Neural cell (in vitro differentiated cells): ENCODE measurements around the gene EYA3.

Experiments used
- CTCF ChIP-seq: fragments of 450-650 bp; IDR thresholded peaks from 2 replicates; pipeline ENCODE4 v1.5.1; 2014; ENCODE audit warnings: antibody characterized with exemption, mild to moderate bottlenecking, moderate library complexity; ENCODE audit not compliant: poor library complexity, severe bottlenecking
- EP300 ChIP-seq: fragments of 450-650 bp; conservative IDR thresholded peaks from 2 replicates; pipeline ENCODE4 v1.6.1; 2014; ENCODE audit warnings: antibody characterized with exemption, mild to moderate bottlenecking, moderate library complexity; ENCODE audit not compliant: poor library complexity, severe bottlenecking
- EZH2 ChIP-seq: fragments of 200-600, 300-800 bp; shearing (Covaris generic), sonication (generic); IDR thresholded peaks from 2 replicates; pipeline ENCODE4 v1.6.1; 2014; ENCODE audit warnings: antibody characterized with exemption, low read length, borderline replicate concordance, mild to moderate bottlenecking; ENCODE audit not compliant: insufficient read depth, poor library complexity, severe bottlenecking
- MXI1 ChIP-seq: fragments of 450-650 bp; conservative IDR thresholded peaks from 2 replicates; pipeline ENCODE4 v1.6.1; 2014; ENCODE audit warnings: antibody characterized with exemption, mild to moderate bottlenecking; ENCODE audit not compliant: poor library complexity, severe bottlenecking
- POLR2AphosphoS5 ChIP-seq: IDR thresholded peaks from 2 replicates; pipeline ENCODE4 v1.6.1; 2012
- RAD21 ChIP-seq: fragments of 450-650 bp; conservative IDR thresholded peaks from 2 replicates; pipeline ENCODE4 v1.6.1; 2014; ENCODE audit warnings: antibody characterized with exemption, mild to moderate bottlenecking, moderate library complexity
- REST ChIP-seq: IDR thresholded peaks from 2 replicates; pipeline ENCODE4 v1.6.1; 2012; ENCODE audit warnings: borderline replicate concordance
- SMC3 ChIP-seq: fragments of 450-650 bp; conservative IDR thresholded peaks from 2 replicates; pipeline ENCODE4 v1.6.1; 2014; ENCODE audit warnings: antibody characterized with exemption, mild to moderate bottlenecking, moderate library complexity; ENCODE audit not compliant: poor library complexity
- TAF1 ChIP-seq: IDR thresholded peaks from 2 replicates; pipeline ENCODE4 v1.6.1; 2012; ENCODE audit warnings: low read depth

GRCh38 chr1:28044399-28044798, 44.0 kb downstream of the EYA3 start:
- TF ChIP-seq EZH2 (no peak), CTCF (no peak), MXI1 (no peak), POLR2AphosphoS5 (no peak), RAD21 (no peak), EP300 (no peak), REST (no peak), SMC3 (no peak), TAF1 (no peak)
